ENCODE measurements around the gene HBA1.
"Not testable (repeated sequence)": the region's sequence is repeated elsewhere in the genome, so short reads cannot be mapped to it uniquely, and the experiment has no call there.

The HBA1 gene

DNA sequence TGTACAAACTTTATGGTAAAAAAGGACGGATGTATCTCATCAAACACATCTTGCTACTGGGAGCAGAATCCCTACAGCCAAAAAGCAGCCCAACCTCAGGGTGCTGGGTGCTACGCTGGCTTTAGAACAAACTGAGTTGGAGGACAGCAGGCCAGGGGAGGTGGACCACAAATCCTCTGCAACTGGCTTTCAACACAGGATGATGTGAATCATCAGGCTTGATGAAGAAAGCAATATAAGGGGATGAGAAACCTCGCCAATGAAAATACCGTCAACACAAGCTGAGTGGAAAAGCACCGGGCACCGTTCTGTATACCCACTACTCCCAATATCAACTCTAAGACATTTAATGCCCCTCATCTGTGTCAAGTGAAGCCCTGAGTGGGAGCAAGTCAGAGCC lies 18.0 kb downstream of the HBA1 start:
- no peak for DNase-seq (ENCODE audit: low read depth in 2 of 3, low spot score in 1 of 3)

GRCh38 chr16:200388-200787 lies 23.9 kb downstream of the HBA1 start:
- DNase-seq (ENCODE audit: low read depth in 2 of 3, low spot score in 1 of 3): no peak

DNA sequence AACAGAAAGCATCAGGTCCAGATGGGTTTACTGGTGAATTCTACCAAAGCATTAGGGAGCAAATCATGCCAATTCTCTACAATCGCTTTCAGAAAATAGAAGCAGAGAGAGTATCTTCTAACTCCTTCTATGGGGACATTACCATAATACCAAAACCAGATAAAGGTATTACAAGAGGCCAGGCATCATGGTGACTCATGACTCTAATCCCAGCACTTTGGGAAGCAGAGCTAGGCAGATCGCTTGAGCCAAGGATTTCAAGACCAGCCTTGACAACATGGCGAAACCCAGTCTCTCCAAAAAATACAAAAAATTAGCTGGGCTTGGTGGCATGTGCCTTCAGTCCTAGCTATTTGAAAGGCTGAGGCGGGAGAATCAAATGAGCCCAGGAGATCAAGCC lies 26.8 kb downstream of the HBA1 start:
- DNase-seq (ENCODE audit: low read depth in 2 of 3, low spot score in 1 of 3): no peak

DNA sequence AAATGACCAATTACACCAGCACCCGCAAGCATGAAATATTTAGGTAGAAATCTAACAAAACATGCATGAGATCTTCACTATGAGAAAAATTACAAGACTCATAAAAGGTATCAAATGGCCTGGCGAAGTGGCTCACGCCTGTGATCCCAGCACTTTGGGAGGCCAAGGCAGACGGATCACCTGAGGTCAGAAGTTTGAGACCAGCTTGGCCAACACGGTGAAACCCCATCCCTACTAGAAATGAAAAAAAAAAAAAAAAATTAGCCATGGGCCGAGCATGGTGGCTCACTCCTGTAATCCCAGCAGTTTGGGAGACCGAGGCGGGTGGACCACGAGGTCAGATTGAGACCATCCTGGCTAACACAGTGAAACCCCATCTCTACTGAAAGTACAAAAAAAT lies 27.6 kb downstream of the HBA1 start:
- not testable (repeated sequence) for DNase-seq (ENCODE audit: low read depth in 2 of 3, low spot score in 1 of 3)

DNA sequence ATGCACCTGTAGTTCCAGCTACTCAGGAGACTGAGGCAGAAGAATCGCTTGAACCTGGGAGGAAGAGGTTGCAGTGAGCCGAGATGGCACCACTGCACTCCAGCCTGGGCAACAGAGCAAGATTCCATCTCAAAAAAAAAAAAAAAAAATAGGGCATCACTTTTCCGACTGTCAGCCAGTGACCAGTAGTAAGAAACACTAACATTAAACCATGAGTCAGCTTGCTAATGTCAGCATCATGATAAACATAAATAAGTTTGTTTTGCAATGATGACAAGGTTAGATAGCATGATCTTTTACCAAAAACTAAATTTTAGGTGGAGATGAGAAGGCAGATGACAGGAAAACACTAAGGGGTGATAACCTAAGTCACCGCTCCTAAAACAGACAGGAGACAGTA lies 32.9 kb downstream of the HBA1 start:
- DNase-seq (ENCODE audit: low read depth in 2 of 3, low spot score in 1 of 3): not testable (repeated sequence)

DNA sequence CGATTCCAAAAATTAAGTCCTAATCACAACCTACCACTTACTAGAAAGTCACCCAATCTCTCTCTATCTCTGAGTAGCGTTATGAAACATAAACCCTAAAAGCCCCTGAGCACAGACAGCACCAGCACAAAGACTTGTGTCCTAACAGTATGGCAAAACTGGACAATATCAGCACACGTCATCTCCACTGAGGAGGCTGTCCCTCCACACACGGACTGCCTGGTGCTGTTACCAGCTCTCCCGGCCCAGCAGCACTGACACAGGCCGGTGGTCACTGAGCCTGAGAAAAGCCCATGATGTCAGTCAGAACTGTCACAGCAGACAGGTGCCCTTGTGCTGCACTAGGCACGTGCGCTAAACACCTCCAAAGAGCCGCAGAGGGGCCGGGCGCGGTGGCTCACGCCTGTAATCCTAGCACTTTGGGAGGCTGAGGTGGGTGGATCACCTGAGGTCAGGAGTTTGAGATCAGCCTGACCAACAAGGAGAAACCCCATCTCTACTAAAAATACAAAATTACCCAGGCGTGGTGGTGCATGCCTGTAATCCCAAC lies 35.2 kb downstream of the HBA1 start:
- DNase-seq (ENCODE audit: low read depth in 2 of 3, low spot score in 1 of 3): not testable (repeated sequence)

- DNase-seq (ENCODE audit: low read depth in 2 of 3, low spot score in 1 of 3): no peak
Observed at GRCh38 chr16:212999-213398, 36.5 kb downstream of the HBA1 start.

- no peak for DNase-seq (ENCODE audit: low read depth in 2 of 3, low spot score in 1 of 3)
Observed at GRCh38 chr16:220021-220420, 43.5 kb downstream of the HBA1 start.

Data from stimulated activated CD4-positive, alpha-beta T cell treated with anti-CD3 and anti-CD28 coated beads, Interleukin-12 subunit alpha, Interleukin-12 subunit beta, amount 100 ng/mL, for 48 hours (primary cell).